GM18508 (cell line): ENCODE results near the gene ITGA11.

Experiments used
- ATAC-seq: cut with Tn5 transposase; IDR thresholded peaks from one replicate; pipeline ENCODE4 v1.9.1; 2021; ENCODE audit warnings: moderate number of reproducible peaks; ENCODE audit not compliant: insufficient read depth, unreplicated experiment

Gene ITGA11

GRCh38 chr15:68414206-68414555 is 17.8 kb downstream of the ITGA11 start:
- ATAC-seq: no peak

GRCh38 chr15:68413363-68414205 is 18.4 kb downstream of the ITGA11 start:
- no peak for ATAC-seq

GRCh38 chr15:68412218-68412617 is 19.7 kb downstream of the ITGA11 start:
- ATAC-seq: no peak

GRCh38 chr15:68411735-68412134 is 20.2 kb downstream of the ITGA11 start:
- no peak for ATAC-seq

- no peak for ATAC-seq
These were observed 20.7 kb downstream of the ITGA11 start for GRCh38 chr15:68411343-68411675.

- no peak for ATAC-seq
These were observed 21.3 kb downstream of the ITGA11 start for GRCh38 chr15:68410466-68411342.

- no peak for ATAC-seq
These were observed 22.1 kb downstream of the ITGA11 start for GRCh38 chr15:68409736-68410370.

GRCh38 chr15:68408971-68409370 is 23.0 kb downstream of the ITGA11 start:
- no peak for ATAC-seq

- no peak for ATAC-seq
These were observed 23.8 kb downstream of the ITGA11 start for GRCh38 chr15:68407886-68408881.

- ATAC-seq: no peak
These were observed 24.6 kb downstream of the ITGA11 start for GRCh38 chr15:68407141-68407885.

GRCh38 chr15:68405378-68406250 is 26.3 kb downstream of the ITGA11 start:
- no peak for ATAC-seq

GRCh38 chr15:68404056-68404798 is 27.7 kb downstream of the ITGA11 start:
- ATAC-seq: no peak

GRCh38 chr15:68403161-68403941 is 28.6 kb downstream of the ITGA11 start:
- ATAC-seq: no peak

- no peak for ATAC-seq
These were observed 29.4 kb downstream of the ITGA11 start for GRCh38 chr15:68402432-68403160.

- no peak for ATAC-seq
These were observed 30.2 kb downstream of the ITGA11 start for GRCh38 chr15:68401496-68402431.
